WTC11 (cell line): ENCODE measurements around the gene FBXL7.

Experiments used
- ATF1 ChIP-seq: sonication (generic); formaldehyde crosslinking; IDR thresholded peaks from 2 replicates; pipeline ENCODE4 v1.8.1; 2023; ENCODE audit warnings: mild to moderate bottlenecking, moderate library complexity, missing genetic modification reagents
- SP1 ChIP-seq: sonication (generic); formaldehyde crosslinking; conservative IDR thresholded peaks from 2 replicates; pipeline ENCODE4 v1.8.1; 2022; ENCODE audit warnings: missing genetic modification reagents
- ZNF423 ChIP-seq: fragments of 250-450 bp; sonication (Bioruptor Pico); IDR thresholded peaks from 2 replicates; pipeline ENCODE4 v2.1.2; 2022; ENCODE audit warnings: mild to moderate bottlenecking, moderate library complexity
- TF ChIP-seq, protein P1 (sequence below): fragments of 200-600 bp; IDR thresholded peaks from 2 replicates; pipeline ENCODE4 v1.8.0; 2022; ENCODE audit warnings: antibody characterized with exemption
- TF ChIP-seq, protein P2 (sequence below): sonication (generic); formaldehyde crosslinking; IDR thresholded peaks from 2 replicates; pipeline ENCODE4 v1.8.0; 2023; ENCODE audit warnings: missing genetic modification reagents, mild to moderate bottlenecking, borderline replicate concordance
- TF ChIP-seq, protein P3 (sequence below): fragments of 250-450 bp; sonication (Bioruptor Pico); IDR thresholded peaks from 2 replicates; pipeline ENCODE4 v1.9.0; 2021; ENCODE audit warnings: moderate library complexity, mild to moderate bottlenecking, inconsistent platforms, borderline replicate concordance
- TF ChIP-seq, protein P4 (sequence below): sonication (generic); formaldehyde crosslinking; IDR thresholded peaks from 2 replicates; pipeline ENCODE4 v1.8.1; 2022; ENCODE audit warnings: low read depth, mild to moderate bottlenecking, moderate library complexity, missing genetic modification reagents, borderline replicate concordance
- TF ChIP-seq, protein P5 (sequence below): sonication (generic); formaldehyde crosslinking; IDR thresholded peaks from 2 replicates; pipeline ENCODE4 v1.8.0; 2022; ENCODE audit warnings: mild to moderate bottlenecking, missing genetic modification reagents
- TF ChIP-seq, protein P6 (sequence below): sonication (generic); formaldehyde crosslinking; conservative IDR thresholded peaks from 2 replicates; pipeline ENCODE4 v1.8.1; 2023; ENCODE audit warnings: mild to moderate bottlenecking, low read depth, missing genetic modification reagents, moderate library complexity

DNA sequence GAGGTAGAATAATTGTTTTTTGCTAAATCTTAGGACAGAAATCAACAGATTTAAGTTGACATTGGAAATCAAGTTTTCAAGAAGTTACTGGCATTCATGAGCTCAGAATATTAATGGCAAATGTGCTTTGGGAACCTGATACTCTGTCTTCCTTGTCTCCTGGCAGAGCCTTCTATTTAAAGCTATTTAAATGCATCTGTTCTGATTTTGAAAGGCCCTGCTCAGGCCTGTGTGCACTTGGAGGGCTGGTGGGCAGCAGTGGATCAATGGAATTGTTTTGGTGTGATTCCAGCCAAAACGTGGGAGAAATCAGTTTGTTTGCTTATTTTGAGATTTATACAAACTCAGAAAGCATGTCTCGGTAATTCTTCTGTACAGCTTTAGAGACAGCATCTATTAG, 38.5 kb downstream of the FBXL7 start:
- TF ChIP-seq, protein P1, sequence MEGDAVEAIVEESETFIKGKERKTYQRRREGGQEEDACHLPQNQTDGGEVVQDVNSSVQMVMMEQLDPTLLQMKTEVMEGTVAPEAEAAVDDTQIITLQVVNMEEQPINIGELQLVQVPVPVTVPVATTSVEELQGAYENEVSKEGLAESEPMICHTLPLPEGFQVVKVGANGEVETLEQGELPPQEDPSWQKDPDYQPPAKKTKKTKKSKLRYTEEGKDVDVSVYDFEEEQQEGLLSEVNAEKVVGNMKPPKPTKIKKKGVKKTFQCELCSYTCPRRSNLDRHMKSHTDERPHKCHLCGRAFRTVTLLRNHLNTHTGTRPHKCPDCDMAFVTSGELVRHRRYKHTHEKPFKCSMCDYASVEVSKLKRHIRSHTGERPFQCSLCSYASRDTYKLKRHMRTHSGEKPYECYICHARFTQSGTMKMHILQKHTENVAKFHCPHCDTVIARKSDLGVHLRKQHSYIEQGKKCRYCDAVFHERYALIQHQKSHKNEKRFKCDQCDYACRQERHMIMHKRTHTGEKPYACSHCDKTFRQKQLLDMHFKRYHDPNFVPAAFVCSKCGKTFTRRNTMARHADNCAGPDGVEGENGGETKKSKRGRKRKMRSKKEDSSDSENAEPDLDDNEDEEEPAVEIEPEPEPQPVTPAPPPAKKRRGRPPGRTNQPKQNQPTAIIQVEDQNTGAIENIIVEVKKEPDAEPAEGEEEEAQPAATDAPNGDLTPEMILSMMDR = no peak
- TF ChIP-seq, protein P2, sequence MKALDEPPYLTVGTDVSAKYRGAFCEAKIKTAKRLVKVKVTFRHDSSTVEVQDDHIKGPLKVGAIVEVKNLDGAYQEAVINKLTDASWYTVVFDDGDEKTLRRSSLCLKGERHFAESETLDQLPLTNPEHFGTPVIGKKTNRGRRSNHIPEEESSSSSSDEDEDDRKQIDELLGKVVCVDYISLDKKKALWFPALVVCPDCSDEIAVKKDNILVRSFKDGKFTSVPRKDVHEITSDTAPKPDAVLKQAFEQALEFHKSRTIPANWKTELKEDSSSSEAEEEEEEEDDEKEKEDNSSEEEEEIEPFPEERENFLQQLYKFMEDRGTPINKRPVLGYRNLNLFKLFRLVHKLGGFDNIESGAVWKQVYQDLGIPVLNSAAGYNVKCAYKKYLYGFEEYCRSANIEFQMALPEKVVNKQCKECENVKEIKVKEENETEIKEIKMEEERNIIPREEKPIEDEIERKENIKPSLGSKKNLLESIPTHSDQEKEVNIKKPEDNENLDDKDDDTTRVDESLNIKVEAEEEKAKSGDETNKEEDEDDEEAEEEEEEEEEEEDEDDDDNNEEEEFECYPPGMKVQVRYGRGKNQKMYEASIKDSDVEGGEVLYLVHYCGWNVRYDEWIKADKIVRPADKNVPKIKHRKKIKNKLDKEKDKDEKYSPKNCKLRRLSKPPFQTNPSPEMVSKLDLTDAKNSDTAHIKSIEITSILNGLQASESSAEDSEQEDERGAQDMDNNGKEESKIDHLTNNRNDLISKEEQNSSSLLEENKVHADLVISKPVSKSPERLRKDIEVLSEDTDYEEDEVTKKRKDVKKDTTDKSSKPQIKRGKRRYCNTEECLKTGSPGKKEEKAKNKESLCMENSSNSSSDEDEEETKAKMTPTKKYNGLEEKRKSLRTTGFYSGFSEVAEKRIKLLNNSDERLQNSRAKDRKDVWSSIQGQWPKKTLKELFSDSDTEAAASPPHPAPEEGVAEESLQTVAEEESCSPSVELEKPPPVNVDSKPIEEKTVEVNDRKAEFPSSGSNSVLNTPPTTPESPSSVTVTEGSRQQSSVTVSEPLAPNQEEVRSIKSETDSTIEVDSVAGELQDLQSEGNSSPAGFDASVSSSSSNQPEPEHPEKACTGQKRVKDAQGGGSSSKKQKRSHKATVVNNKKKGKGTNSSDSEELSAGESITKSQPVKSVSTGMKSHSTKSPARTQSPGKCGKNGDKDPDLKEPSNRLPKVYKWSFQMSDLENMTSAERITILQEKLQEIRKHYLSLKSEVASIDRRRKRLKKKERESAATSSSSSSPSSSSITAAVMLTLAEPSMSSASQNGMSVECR = no peak
- TF ChIP-seq, protein P3, sequence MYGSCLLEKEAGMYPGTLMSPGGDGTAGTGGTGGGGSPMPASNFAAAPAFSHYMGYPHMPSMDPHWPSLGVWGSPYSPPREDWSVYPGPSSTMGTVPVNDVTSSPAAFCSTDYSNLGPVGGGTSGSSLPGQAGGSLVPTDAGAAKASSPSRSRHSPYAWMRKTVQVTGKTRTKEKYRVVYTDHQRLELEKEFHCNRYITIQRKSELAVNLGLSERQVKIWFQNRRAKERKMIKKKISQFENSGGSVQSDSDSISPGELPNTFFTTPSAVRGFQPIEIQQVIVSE (CRISPR knock-in tag) = no peak
- TF ChIP-seq ZNF423 (CRISPR knock-in tag) = no peak
- no peak for TF ChIP-seq ATF1
- TF ChIP-seq, protein P4, sequence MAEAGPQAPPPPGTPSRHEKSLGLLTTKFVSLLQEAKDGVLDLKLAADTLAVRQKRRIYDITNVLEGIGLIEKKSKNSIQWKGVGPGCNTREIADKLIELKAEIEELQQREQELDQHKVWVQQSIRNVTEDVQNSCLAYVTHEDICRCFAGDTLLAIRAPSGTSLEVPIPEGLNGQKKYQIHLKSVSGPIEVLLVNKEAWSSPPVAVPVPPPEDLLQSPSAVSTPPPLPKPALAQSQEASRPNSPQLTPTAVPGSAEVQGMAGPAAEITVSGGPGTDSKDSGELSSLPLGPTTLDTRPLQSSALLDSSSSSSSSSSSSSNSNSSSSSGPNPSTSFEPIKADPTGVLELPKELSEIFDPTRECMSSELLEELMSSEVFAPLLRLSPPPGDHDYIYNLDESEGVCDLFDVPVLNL (CRISPR knock-in tag) = no peak
- TF ChIP-seq SP1 (CRISPR knock-in tag) = no peak
- TF ChIP-seq, protein P5, sequence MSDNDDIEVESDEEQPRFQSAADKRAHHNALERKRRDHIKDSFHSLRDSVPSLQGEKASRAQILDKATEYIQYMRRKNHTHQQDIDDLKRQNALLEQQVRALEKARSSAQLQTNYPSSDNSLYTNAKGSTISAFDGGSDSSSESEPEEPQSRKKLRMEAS = no peak
- TF ChIP-seq, protein P6, sequence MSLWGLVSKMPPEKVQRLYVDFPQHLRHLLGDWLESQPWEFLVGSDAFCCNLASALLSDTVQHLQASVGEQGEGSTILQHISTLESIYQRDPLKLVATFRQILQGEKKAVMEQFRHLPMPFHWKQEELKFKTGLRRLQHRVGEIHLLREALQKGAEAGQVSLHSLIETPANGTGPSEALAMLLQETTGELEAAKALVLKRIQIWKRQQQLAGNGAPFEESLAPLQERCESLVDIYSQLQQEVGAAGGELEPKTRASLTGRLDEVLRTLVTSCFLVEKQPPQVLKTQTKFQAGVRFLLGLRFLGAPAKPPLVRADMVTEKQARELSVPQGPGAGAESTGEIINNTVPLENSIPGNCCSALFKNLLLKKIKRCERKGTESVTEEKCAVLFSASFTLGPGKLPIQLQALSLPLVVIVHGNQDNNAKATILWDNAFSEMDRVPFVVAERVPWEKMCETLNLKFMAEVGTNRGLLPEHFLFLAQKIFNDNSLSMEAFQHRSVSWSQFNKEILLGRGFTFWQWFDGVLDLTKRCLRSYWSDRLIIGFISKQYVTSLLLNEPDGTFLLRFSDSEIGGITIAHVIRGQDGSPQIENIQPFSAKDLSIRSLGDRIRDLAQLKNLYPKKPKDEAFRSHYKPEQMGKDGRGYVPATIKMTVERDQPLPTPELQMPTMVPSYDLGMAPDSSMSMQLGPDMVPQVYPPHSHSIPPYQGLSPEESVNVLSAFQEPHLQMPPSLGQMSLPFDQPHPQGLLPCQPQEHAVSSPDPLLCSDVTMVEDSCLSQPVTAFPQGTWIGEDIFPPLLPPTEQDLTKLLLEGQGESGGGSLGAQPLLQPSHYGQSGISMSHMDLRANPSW (CRISPR knock-in tag) = no peak
